Retina (tissue), 1 donor: ENCODE results near the gene PPP1CA.
A peak's percentile ranks its signal among the peaks of the same experiment; 100 is the strongest.

Source experiments
- DNase-seq: peaks from one replicate; pipeline ENCODE4 v3.0.0-alpha.2; 2016

The PPP1CA gene

DNA sequence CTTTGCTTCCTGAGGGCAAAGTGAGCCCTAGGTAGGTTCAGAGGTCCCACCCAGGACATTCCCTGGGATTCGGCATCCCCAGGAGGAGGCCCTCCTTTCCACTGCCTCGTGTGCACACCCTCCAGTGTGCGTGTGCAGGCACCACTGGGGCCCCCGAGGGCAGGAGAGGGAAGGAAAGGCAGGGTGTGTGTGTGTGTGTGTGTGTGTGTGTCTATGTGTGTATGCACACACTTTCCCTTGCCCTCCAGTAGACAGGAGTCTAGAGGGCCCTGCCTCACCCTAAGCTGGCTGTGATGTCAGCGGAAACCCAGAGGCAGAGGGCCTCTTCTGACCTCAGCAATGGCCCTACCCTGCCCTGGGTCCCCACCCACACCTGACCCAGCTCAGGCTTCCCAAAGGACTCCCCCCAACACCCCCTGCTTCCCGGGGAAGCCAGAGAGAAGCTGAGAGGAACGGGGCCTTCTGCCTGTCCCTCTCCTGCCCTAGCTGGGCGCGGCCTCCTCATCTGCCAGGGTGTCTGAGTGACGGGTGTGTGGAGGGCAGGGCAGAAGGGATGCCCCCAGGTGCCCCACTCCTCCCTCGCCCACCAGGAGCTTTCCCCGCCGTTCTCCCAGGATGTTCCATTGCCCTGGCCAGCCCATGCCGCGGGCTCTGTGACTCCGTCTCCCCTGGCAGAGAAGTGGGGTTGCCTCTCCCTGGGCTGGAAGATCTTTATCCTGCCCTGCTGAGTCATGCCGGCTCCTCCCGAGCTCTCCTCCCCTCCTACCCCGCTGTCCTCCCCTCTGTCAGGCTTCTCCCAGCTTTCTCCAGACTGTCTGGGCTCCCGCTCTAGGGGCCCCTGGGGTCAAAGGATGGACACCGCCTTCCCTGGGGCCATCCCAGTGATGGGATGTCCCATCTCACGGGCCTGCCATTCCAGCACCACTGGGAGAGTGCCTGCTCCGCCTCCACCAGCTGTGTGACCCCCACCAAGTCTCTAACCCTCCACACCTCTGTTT, 22.3 kb downstream of the PPP1CA start:
- no peak for DNase-seq

DNA sequence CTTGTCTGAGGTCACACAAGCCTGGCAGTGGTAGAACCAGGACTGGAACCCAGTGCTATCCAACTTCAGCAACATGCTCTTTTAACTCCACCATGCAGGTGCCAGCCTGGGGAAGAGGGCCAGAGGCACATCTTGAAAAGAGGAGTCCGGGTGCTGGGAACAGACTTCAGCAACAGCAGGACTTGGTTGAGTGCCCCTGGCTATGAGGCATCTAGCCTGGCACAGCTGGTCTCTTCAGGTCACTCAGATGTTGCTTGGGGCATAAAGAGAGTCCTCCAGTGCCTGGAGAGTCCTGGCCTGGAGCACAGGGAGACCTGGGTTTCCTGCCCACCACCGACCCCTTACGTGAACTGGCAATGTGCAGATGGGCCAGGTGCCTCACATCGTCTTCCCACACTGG, 23.1 kb downstream of the PPP1CA start:
- no peak for DNase-seq

DNA sequence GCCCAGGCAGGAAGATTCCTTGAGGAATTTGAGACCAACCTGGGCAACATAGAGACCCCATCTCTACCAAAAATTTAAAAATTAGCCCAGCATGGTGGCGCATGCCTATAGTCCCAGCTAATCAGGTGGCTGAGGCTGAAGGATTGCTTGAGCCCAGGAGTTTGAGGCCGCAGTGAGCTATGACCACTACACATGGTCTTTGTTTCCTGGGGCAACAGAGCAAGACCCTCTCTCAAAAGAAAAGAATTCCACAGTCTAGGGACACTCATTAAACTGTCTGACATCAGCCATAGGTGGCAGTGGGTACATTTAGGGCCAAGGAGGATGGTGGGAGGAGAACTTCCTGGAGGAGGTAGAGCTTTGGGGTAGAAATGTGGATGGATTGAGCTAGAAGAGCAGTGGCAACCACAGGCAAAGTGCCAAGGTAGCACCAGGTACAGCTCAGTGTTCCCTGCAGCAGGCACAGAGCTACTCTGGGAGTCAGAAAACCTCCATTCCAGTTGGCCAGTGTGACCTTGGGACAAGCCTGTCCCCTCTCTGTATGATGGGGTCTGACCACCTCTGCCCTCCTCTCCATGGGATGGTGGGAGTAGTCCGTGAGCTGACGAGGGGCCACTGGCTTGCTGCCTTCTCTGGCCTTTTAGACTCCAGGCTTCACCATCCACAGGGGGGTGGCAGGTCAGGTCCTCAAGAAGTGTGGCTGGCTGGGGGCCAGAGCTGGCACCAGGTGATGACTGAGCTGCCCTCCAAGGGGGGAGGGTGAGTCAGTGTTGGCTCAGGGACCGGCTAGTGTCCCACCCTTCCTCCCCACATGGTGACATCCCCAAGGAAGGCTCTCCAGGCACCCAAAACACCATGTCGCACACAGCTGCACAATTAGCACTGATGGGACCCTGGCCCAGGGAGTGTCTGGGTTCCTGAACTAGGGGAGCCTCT, 24.5 kb downstream of the PPP1CA start:
- no peak for DNase-seq

DNA sequence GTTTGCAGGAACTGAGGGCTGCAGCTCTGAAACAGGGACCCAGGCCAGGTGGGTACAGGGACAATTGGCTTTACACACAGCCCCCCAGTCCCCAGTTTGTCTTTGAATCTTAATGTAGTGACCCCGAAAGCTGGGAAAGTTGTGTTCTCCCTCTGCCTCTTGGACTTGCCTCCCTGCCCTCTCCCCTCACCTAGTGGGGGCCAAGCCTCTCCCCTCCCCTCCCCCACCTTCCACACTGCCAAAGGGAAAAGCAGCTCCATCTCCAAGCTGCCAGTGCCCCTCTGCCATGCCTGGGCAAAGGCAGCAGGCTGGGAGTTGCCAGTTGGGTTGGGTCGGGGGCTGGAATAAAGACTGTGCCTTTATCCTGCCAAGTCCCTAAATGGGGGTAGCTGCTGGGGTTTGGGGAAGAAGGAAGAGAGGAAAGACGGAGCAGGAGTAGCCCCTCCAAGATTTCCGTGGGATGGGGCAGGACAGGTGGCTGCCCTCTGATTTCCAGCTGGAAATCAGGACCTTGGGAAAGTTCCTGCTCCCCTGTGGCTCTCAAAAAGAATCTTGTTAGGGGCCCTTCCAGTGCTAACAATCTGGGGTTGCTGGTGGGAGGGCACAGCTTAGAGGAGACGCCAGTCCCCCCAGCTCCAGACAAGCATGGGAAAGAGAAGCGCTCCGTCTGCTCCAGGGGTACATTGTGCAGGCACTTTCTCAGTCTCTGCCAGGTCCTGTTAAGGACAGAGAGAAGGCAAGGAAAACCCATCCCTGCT, 25.4 kb downstream of the PPP1CA start:
- DNase-seq = no peak

DNA sequence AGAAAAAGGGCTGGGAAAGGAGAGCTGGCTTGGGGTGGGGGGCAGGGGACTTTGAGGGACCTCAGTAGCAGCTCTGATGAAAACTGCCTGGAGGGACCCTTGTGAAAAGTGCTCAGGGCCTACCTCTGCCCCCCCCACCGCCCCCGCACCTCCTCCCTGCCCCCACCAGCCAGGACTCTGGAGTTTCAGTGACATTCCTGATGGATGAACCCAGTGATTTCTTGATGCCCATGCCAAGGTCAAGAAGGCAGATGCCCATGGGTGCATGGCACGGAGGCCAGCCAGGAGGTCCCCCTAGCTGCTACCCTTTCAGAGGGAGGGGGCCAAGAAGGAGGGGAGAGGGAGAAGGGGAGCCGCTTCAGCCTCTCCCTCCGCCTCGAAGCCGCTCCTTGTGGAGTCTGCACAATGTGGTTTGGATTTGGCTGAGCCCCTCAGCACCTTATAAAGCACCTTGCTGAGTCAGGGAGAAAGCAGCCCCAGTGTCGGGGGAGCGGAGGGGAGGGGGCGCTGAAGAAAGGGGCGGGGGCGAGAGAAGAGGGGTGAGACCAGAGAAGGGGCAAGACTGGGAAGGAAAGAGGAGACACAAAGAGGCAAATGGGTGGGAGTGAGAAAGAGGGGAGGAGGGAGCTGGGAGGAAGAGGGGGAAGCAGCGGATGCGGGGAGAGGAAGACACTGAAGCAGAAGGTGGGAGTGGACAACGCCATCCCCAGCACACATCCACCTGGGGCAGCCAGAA, 26.2 kb downstream of the PPP1CA start:
- no peak for DNase-seq

DNA sequence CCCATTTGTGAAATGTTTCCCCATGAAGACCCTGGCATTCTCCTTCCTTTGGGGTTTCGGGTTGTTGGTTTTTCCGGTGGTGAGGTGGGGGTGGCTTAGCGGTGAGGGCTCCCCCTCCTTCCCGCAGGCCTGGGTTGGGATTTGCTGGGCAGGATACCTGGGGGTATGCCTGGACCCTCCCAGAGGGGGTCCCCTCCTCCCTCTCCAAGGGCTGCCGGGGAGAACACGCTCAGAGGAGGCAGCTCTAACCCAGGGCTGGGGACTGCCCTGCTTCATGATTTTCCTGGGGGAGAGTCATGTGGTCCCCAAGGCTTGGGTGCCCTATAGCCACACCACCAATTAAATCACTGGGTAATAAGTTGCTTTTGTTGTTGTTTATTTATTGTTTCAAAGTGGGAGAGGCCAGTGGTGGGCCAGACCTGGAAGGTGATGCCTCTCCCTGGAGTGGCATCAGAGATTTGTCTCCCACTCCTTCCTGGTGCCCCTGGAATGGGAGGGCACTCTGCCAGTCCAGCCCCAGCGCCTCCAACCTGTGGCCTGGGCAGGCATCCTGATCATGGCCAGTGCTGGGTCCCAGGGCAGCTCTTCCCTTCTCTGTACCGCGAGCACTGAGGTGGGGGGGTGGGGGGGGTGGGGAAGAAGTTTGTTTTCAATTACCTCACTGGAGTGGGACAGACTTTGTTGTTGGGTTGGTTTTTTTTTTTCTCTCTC, 26.9 kb downstream of the PPP1CA start:
- no peak for DNase-seq

DNA sequence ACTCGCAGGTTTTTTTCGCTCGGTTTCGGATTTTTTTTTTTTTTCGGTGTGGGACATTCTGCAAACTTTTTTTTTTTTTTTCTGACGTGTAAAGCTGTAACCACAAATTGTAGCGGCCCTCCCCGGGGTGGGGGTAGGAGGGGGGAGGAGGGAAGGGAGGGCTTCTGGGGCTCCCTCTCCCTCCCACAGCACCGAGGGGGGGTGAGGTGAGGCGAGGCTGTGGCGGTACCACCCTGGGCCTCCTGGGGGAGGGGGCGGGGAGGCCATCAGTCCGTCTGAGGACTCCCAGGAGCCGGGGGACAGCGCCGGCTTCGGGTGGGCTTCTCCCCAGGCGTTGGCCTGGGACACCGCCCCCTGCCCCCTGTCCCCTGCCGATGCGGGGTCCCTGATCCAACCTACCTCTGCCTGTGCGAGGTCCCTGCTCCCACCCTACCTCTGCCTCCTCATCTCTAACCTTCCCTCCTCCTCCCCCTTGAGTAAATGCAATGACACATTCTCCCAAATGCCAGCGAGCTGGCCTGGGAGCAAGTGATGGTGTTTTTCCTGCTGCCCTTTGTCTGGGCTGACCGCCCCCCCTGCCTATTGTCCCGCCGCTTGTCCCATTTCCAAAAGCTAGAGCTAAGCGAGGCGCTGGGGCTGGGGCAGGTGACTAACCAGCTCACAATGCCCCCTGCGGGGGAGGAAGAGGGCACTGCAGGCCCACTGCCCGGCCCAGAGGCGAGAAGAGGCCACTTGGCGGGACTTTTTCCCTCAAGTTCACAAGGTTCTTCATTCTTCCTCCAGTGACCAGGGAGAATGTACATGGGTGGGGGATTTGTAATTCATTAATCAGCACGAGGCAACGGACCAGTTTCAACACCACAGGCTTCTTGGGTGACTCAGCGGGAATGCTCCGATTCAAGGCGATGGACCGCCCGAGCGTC, 27.7 kb downstream of the PPP1CA start:
- peak; percentile 77 for DNase-seq

DNA sequence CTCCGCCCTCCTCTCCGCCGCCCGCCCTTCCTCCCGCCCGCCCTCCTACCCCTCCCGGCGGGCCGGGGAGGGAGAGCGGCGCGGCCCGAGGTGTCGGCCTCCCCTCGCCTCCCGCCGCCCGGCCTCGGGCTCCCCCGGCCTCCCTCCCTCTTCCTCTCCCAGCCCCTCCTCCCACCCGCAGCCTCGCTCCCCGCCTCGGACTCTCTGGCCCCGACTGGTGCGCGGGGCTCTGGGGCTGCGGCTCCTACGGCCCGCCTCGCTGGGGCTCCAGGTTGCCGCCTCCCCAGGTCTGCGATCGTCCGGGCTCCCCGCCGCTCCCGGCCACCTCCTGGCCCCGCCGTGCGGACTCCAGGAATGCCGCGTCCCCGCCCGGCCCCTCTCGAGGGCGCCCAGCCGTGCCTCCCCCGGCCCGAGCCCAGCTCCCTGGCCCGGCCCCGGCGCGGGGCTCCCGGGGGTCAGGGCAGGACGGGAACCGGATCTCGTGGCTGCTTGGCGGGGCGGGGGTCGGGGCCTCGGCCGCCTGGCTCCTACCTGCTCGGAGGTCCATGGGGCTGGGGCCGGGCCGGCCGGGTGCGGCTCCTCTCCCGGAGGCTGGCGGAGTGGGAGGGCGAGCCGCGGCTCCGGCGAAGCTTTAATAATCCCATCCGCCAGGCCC, 28.5 kb downstream of the PPP1CA start, which contains the start of gene CLCF1:
CLCF1 (minus strand) TSS at position 606 of the 655 bp plus-strand sequence; CDS start at position 547, 59 bp downstream.
- DNase-seq = peak; percentile 60

DNA sequence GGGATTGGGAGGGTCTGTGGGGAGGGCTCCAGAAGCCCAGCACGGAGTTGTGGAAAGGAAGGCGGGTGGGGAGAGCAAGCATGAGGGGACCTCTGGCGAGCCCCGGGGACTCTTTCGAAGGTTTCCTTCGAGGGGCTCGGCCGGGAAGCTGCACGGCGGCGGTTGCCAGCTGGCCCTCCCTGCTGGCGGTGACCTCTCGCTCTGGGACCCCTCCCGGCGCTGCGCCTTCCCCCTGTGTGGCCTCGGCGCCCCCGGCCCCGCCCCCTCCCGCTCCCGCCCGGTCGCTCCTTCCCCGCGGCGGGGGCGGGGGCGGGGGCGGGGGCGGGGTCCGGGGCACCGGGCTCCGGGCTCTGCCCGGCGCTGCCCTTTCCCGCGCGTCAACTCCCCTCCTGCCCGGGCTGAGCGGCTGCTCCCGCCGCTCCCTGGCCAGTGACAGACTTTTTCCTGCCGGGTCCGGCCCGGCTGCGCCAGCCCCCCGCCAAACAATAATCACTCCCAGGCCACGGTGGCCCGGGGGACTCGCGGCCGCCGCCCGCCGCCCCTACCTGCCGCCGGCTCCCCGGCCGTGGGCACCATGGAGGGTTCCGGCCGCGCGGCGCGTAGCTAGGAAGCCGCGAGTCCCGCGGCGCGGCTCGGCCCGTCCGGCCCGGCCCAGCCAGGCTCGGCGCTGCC, 29.2 kb downstream of the PPP1CA start:
- DNase-seq = peak; percentile 60

DNA sequence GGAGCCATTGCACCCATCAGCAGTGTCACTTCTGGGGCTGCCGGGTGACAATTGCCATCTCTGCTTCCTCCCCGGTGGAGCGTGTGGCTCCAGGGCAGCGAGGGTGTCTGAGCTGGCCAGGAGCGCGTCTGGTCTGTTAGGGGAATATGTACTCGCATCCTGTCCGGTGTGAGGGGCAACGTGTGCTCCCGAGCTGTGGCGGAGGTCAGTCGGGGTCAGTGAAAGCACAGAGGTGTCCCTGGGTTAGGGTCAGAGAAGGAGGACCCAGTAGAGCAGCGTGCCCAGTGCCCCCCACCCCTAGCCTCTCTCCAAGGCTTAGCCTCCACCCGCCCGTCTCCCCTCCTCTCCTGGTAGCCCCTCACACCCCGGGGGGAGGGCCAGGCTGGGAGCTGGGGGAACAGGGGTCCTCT, 29.7 kb downstream of the PPP1CA start:
- peak; percentile 60 for DNase-seq

DNA sequence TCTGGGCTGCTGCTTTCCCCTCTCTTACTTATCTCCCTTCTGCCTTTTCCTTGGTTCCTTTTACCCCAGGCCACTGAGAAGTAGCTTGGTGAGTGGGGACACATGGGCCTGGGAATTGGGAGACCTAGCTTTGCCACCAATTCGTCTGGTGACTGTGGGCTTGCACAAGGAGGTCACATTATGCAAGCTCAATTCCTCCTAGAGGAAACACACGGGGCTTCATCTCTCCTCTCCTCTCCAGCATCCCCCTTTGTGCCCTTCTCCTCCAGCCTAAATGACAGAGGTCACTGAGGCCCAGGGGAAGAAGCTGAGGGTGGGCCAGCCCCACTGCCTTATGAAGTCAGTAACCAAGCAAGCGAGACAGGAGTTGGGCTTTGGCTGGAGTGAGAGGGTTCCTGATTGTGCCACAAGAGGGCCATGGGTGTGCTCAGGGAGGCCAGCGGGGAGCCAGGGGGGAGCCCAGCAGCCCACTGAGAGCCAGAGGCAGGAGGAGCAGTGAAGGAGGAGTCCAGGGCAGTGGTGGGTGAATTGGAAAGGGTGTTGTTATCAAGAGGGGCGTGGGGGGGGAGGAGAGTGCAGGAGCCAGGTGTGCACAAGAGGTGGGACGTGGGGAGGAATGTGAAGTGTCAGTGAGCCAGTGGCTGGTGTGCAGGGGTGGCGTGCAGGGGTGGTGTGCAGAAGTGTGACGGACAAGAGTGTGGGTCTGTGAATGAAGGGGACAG, 30.3 kb downstream of the PPP1CA start:
- DNase-seq = no peak

DNA sequence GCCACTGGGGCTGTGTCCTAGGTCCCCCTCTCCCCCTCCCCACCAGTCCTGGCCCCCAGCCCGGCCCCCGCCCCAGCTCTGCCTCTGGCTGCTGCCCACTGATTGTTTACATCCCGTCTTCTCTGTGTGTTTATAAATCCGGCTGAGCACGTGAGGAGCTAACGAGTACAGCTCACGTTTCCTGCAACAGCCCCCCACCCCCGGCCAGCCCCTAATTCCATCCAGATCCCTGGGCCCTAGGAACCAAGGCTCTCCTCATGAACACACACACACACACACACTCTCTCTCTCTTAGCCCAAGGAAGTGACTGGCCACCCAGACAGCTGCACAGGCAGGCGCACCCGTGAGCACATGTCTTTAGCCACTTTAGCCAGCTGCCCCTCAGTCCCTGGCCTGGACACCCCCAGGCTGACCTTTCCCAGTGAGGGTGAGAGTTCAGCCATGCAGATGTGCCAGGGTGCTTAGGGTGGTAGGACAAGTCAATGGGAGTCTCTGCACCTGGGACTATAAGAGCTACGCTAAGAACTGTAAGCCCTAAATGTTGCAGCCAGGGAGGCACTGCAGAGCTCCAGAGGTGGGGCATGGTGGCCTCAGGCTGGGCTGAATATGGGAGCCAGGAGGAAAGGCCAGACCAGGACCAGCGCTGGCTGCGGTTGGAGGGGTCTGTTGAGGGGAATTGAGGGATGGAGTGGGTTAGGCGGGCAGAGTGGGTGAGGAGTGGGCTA, 31.1 kb downstream of the PPP1CA start:
- peak; percentile 50 for DNase-seq

DNA sequence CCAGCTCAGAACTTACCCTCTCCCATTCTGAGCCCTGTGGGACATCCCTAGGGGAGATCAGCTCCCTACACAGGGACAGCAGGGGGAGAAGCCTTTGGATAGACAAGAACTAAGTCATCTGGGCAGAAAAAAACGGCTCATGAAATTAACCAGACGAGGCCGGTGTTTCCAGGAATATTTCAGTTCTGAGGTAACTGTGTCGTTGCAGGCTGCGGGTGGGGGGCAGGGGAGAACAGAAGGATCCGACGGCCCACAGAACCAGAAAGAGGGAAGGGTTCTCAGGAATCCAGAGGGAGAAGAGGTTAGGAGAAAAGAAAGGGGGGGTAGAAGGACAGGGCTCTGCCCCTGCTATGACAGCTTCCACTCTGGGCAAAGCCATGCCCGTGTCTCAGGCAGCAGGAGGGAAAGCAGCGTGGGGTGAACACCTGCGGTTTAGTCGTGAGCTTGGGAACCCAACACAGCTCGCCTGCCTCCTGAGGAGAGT, 31.8 kb downstream of the PPP1CA start:
- DNase-seq = no peak

DNA sequence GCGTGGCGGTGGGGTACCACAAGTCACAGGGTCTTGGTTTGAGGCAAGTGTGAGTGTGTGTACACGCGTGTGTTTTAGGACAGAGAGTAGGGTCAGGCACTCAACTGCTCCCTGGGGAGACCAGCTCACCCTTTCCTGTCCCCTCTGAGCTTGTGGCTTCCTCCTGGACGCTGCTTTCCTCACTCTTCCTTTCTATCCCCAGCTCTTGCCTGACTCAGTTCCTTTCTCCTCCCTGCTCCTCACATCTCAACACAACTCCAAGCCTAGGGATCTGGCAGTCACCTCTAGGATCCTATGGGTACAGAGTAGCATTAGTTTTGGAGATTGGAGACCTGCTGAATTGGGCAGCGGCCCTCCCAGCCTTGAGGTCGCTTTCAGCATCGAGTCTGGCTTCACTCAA, 32.4 kb downstream of the PPP1CA start:
- DNase-seq = no peak

DNA sequence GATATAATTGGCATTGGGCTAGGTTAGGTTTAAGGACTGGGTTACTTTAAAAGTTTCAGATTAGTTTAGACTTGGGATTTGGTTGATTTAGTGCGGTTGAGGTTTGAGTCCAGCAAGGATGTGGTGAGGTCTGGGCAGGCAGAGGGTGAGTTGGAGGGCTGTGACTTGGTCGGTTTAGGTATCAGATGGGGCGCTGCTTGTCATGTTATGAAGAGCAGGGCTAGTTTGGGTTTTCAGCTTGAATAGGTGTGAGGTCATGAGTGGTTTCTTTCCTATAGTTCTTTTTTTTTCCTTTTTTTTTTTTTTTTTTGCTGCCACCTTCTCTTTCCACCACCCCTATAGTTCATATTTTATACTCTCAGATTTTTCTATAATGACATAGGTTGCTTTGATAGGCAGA, 33.0 kb downstream of the PPP1CA start:
- no peak for DNase-seq

DNA sequence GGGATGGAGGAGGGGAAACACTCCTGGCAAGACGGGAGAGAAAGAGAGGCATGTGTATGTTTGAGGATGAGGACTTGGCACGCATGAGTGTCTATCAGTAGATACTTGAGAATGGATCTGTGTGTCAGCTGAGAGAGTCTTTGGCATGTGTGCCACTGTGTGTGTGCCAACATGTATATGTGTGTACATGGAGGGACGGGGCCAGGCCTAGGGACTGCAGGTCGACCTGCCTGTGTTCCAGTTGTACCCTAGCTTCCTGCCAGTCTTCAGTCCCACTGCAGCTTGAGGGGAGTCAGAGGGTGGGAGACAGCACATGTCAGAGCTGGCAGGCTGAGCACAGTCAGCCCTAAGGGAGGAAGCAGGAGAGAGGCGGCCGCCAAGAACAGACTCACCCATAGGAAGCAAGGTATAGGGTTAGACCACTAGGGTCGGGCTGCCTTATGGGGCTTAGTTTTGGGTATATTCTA, 33.9 kb downstream of the PPP1CA start:
- DNase-seq = no peak
